ENCODE results near the gene CST6.

DNA sequence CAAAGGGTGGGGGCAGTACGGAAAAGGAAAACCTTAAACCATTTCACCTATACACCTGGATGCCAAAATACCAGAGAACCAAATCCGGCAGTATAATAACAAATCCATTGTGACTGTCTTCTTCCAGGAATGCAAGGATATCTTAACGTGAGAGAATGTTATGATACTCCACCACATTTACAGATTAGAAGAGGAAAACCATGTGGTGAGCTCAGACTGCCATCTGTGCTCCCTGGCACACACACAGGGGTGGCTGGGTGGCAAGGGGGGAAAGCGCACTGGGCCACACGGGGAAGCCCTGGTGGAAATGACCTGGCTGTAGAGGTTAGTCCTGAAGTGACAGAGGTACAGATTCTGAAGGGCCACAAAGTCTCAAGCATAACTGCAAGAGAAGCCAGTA, 19.8 kb upstream of the CST6 start:
- TF ChIP-seq CTCF (IDR thresholded peaks at IDR 0.05) = no peak
- no peak for TF ChIP-seq POLR2A (IDR thresholded peaks at IDR 0.05)

Measured in lower leg skin (tissue), 3 donors.